T-helper 2 cell (primary cell): ENCODE data around the gene UTP18.
"Not testable (repeated sequence)": the region's sequence is repeated elsewhere in the genome, so short reads cannot be mapped to it uniquely, and the experiment has no call there.

ENCODE experiments used
- DNase-seq, 5 experiments: peaks; one replicate each; pipeline versions ENCODE4 v3.0.0 to v3.0.0-alpha.2; 2012 to 2022

The UTP18 gene

DNA sequence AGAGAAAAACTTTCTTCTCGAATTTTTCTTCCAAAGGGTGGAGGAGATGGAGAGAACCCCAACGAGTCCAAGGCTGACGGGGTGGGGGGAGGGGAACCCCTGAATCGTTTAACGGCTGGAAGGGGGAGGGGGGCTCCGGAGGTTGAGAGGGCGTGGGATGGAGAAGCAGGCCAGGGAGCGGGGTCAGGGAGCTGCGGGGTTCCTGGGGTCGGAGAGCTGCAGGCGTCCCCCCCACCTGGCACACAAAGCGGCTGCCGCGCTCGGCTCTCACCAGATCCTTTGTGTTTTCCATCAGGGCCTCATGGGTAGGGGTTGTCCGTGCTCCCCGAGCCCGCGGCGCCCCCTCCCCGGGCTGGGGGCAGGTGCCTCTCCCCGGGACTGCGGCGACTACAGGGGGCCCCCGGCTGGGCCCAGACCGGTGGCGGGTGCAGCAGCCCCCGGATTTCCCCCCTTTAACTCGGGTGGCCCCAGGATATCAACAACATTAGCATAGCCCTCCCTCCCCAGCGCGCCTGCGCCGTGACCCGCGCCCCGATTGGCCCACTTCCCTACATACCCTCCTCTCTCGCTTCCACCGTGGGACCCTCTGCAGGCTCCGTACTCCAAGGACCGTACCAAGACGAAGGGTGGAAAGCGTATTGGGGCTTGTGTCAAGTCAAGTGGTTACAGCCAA, 646 bp upstream of the UTP18 start, which contains the start of gene MBTD1:
MBTD1 (minus strand) TSS at position 486 of the 673 bp plus-strand sequence. CDS start 34,888 bp downstream, outside the sequence.
- peak; percentile 88 to 98 (median 94) for DNase-seq

GRCh38 chr17:51261024-51261963, 948 bp downstream of the UTP18 start:
- DNase-seq, result no peak

GRCh38 chr17:51263006-51263405, 2.7 kb downstream of the UTP18 start:
- no peak for DNase-seq

GRCh38 chr17:51264466-51264865, 4.1 kb downstream of the UTP18 start:
- DNase-seq, result not testable (repeated sequence)

GRCh38 chr17:51269991-51270390, 9.6 kb downstream of the UTP18 start:
- DNase-seq, result no peak

DNA sequence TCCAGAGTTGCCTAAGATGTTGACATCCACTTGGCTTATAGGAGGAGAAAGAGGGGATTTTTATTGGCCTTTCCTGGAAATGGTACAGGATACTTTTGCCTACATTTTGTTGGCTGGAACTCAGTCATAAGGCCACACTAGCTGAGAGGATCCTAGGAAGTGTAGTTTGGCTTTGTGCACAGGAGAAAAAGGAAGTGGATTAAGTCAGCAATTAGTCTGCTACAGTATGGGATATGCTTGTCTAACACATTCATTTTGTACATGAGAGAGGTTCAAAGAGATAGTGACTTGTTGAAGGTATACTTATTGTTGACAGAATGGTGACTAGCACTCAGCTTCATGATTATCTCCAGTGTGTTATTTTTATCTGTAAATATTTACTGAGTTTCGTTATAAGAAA, 10.3 kb downstream of the UTP18 start:
- no peak for DNase-seq

- DNase-seq, result no peak
These were observed 12.5 kb downstream of the UTP18 start for GRCh38 chr17:51272812-51273211.

DNA sequence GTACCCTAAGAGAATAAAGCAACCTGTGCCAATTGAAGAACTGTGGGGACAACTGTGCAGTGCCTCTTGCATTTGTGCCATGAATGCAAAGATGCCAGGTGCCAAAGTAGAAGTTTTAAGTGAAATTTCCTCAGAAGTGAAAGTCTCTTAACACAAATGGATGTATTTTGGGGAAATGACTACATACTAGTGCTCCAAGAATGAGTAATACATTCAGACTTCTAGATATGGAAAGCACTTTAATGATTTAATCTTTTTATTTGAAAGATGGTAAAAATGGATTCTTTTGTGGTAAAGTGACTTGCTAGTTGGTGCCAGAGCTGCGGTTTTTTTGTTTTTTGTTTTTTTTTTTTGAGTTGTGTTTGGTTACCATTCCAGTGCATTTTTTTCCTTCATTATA, 15.0 kb downstream of the UTP18 start:
- DNase-seq, result peak in 1 of 5 experiments; percentile 59

GRCh38 chr17:51279183-51279582, 18.8 kb downstream of the UTP18 start:
- DNase-seq, result no peak

DNA sequence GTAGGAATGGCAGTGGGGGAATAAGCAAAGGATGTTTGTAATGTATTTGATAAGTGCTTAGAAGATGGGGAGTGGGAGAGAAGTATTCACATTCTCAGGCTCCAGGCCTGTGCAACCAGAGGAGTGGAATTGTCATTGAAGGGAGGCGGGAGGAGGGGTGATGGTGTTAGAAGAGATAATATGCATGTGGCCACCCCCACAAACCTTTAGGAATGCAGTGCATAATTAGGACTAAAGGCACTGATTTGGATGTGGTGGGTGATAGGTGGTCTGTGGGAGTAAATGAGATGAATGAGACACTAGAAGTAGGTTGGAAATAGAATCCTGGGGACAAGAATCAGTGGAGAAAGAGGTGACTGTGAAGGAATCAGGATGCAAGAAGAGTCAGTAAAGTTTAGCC, 27.1 kb downstream of the UTP18 start:
- DNase-seq, result no peak

- DNase-seq, result no peak
These were observed 29.4 kb downstream of the UTP18 start for GRCh38 chr17:51289696-51290111.

DNA sequence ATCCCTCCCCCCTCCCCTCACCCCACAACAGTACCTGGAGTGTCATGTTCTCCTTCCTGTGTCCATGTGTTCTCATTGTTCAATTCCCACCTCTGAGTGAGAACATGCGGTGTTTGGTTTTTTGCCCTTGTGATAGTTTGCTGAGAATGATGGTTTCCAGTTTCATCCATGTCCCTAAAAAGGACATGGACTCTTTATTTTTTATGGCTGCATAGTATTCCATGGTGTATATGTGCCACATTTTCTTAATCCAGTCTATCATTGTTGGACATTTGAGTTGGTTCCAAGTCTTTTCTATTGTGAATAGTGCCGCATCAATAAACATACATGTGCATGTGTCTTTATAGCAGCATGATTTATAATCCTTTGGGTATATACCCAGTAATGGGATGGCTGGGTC, 34.0 kb downstream of the UTP18 start:
- not testable (repeated sequence) for DNase-seq

DNA sequence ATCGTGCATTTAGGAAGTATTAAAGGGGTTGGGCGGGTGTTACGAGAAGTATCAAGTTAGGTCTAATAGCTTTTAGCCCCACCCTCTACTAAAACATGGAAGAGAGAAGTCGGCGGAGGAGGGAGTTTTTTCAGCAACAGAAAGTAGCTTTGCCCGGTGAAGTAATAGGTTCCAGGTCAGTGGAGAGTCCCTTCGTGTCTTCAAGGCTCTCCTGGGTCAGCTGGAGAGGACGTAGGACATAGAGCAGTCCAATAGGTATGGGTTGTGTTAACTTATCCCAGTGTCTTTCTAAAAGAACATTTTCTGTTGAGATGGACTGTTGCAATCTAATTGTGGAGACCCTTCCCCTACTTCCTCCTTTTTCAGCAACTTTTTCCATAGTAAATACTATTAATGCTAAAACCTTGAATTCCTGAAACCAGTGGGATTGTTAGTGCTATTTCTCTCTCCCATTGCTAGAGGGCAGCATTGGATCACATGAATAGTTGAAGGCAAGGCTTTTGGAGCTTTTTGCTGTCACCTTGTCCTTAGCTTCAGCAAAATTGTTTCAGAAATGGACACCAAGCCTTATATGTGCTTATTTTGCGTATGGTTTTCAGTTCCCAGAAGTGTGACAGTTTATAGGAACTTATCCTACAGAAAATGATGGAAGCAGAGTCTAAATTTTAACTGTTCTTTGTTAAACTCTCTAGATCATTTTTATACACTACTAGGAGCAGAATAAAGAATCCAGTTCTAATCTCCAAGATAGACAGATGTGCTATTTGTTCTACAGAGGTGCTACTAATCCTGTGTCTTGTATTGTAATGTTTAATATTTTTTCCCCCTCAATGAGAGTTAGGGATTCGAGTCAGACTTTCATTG, 38.4 kb downstream of the UTP18 start:
- DNase-seq, result peak in 1 of 5 experiments; percentile 25

GRCh38 chr17:51299859-51300258, 39.5 kb downstream of the UTP18 start:
- DNase-seq, result no peak

DNA sequence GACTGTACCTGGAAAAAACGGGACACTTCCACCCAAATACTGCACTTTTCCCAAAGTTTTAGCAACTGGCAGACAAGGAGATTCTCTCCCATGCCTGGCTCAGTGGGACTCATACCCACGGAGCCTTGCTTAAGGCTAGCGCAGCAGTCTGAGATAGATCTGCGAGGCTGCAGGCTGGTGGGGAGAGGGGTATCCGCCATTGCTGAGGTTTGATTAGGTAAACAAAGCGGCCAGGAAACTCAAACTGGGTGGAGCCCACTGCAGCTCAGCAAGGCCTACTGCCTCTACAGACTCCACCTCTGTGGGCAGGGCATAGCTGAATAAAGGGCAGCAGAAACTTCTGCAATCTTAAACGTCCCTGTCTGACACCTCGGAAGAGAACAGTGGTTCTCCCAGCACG, 44.8 kb downstream of the UTP18 start:
- no peak for DNase-seq

- not testable (repeated sequence) for DNase-seq
These were observed 51.7 kb downstream of the UTP18 start for GRCh38 chr17:51312003-51312402.

- DNase-seq, result no peak
These were observed 58.8 kb downstream of the UTP18 start for GRCh38 chr17:51319186-51319585.

GRCh38 chr17:51322390-51323029, 62.2 kb downstream of the UTP18 start:
- peak in 1 of 5 experiments; percentile 56 for DNase-seq

DNA sequence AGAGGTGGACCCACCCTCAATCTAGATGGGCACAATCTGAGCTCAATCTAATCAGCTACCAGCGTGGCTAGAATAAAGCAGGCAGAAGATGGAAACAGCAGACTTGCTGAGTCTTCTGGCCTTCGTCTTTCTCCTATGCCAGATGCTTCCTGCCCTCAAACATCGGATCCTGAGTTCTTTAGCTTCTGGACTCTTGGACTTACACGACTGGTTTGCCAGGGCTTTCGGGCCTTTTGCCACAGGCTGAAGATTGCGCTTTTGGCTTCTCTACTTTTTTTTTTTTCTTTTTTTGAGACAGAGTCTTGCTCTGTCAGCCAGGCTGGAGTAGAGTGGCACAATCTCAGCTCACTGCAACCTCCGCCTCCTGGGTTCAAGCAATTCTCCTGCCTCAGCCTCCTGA, 65.1 kb downstream of the UTP18 start:
- no peak for DNase-seq

GRCh38 chr17:51330861-51331503, 70.6 kb downstream of the UTP18 start:
- DNase-seq, result not testable (repeated sequence)

DNA sequence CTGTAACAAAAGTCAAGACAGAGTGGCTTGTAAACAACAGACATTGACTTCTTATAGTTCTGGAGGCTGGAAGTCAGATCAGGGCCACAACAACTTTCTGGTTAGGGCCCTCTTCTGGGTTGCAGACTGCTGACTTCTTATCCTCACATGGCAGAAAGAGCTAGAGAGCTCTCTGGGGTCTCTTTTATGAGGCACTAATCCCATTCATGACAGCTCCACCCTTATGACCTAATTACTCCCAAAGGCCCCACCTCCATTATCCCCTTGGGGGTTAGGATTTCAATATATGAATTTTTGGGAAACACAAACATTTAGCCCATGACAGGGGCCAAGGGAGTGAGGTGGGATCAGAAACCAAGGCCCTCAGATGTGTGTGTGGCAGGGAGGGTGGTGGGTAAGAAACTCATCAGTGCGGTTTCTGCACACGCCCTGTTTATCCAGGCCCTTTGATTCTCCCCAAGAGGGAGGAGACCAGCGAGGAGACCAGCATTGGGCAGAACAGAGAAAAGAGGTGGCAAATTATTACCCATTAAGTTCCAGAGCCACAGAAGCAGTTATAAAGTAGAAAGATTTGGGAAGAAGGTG, 74.8 kb downstream of the UTP18 start:
- DNase-seq, result no peak
